HepG2 (cell line): Measurements from ENCODE around the gene TRMT112. TPM values are rescaled to one million over a fixed set of nuclear protein-coding genes. Genes with fewer than 3 reads are reported as not detected.

Experiments
- CSRNP2 ChIP-seq: sonication (generic); formaldehyde crosslinking; conservative IDR thresholded peaks from 2 replicates; pipeline ENCODE4 v1.8.0; 2022; ENCODE audit warnings: low read depth, missing genetic modification reagents
- EEA1 ChIP-seq: sonication (generic); formaldehyde crosslinking; IDR thresholded peaks from 2 replicates; pipeline ENCODE4 v1.5.1; 2020; ENCODE audit warnings: mild to moderate bottlenecking, missing genetic modification reagents, borderline replicate concordance
- GLI4 ChIP-seq: sonication (generic); formaldehyde crosslinking; IDR thresholded peaks from 2 replicates; pipeline ENCODE4 v1.5.1; 2020; ENCODE audit warnings: missing genetic modification reagents, mild to moderate bottlenecking, moderate library complexity, borderline replicate concordance
- HNRNPL ChIP-seq: fragments of 200-400 bp; formaldehyde crosslinking; IDR thresholded peaks from 2 replicates; pipeline ENCODE4 v1.6.1; 2017; ENCODE audit warnings: mild to moderate bottlenecking, low read depth, low read length
- HOXA3 ChIP-seq: sonication (generic); formaldehyde crosslinking; IDR thresholded peaks from 2 replicates; pipeline ENCODE4 v1.5.0; 2020; ENCODE audit warnings: missing genetic modification reagents
- NAIF1 ChIP-seq: sonication (generic); formaldehyde crosslinking; IDR thresholded peaks from 2 replicates; pipeline ENCODE4 v1.5.0; 2020; ENCODE audit warnings: mild to moderate bottlenecking, missing genetic modification reagents, borderline replicate concordance
- PAWR ChIP-seq: sonication (generic); formaldehyde crosslinking; IDR thresholded peaks from 2 replicates; pipeline ENCODE4 v1.4.0; 2020; ENCODE audit warnings: missing genetic modification reagents, mild to moderate bottlenecking, borderline replicate concordance
- PAX8 ChIP-seq: sonication (generic); formaldehyde crosslinking; IDR thresholded peaks from 2 replicates; pipeline ENCODE4 v1.8.0; 2022; ENCODE audit warnings: mild to moderate bottlenecking, missing genetic modification reagents, borderline replicate concordance
- USF2 ChIP-seq, 2 experiments: sonication (generic) in 1 of 2; formaldehyde crosslinking in 1 of 2; IDR thresholded peaks; 2 replicates each; pipeline versions ENCODE4 v1.5.1 to v1.6.1; 2011 to 2020; ENCODE audit warnings: borderline replicate concordance in 1 of 2, low read depth in 1 of 2, low read length in 1 of 2, mild to moderate bottlenecking in 1 of 2, missing genetic modification reagents in 1 of 2, moderate library complexity in 1 of 2
- ZNF3 ChIP-seq: IDR thresholded peaks from 2 replicates; pipeline ENCODE4 v1.7.0; 2017; ENCODE audit warnings: inconsistent platforms
- ZNF331 ChIP-seq: sonication (generic); formaldehyde crosslinking; IDR thresholded peaks from 2 replicates; pipeline ENCODE4 v1.4.0; 2020; ENCODE audit warnings: missing genetic modification reagents
- polyA plus RNA-seq, 8 experiments: library from polyadenylated mRNA; depleted of rRNA in 3 of 8; stranded (reverse) in 7 of 8; unstranded in 1 of 8; fragments of >200 nt; fragmentation: Illumina TruSeq in 4 of 8; extraction: Trizol in 4 of 8; gene quantifications; 2 replicates each; pipeline versions ENCODE4 v1.2.1 to v1.2.3, GENCODE V29; 2011 to 2016; ENCODE audit warnings: low read depth in 4 of 8, missing spikeins in 1 of 8, mixed read lengths in 1 of 8; ENCODE audit not compliant: insufficient read depth in 1 of 8
- total RNA-seq, 5 experiments: library from RNA; depleted of rRNA; stranded (reverse); fragments of >200 nt; fragmentation: Illumina TruSeq; extraction: Trizol; gene quantifications; 2 replicates each; pipeline ENCODE4 v1.2.3, GENCODE V29; 2016; ENCODE audit warnings: low read depth in 1 of 5
- TF ChIP-seq, protein P1 (sequence below): sonication (generic); formaldehyde crosslinking; IDR thresholded peaks from 2 replicates; pipeline ENCODE4 v1.4.0; 2020; ENCODE audit warnings: missing genetic modification reagents
- TF ChIP-seq, protein P2 (sequence below): sonication (generic); formaldehyde crosslinking; IDR thresholded peaks from 2 replicates; pipeline ENCODE4 v1.4.0; 2020; ENCODE audit warnings: missing genetic modification reagents, borderline replicate concordance
- TF ChIP-seq, protein P3 (sequence below): IDR thresholded peaks from 2 replicates; pipeline ENCODE4 v1.6.1; 2016; ENCODE audit warnings: missing compliant biosample characterization, missing genetic modification reagents, borderline replicate concordance
- TF ChIP-seq, protein P4 (sequence below): sonication (generic); formaldehyde crosslinking; conservative IDR thresholded peaks from 2 replicates; pipeline ENCODE4 v1.8.0; 2022; ENCODE audit warnings: mild to moderate bottlenecking, moderate library complexity, missing genetic modification reagents

TRMT112 gene
- total and polyA plus RNA-seq, 2 of the 13 experiments (the other 11 are each of a cell fraction or from before 2014, with no cell fraction given): 186 to 409 TPM

DNA sequence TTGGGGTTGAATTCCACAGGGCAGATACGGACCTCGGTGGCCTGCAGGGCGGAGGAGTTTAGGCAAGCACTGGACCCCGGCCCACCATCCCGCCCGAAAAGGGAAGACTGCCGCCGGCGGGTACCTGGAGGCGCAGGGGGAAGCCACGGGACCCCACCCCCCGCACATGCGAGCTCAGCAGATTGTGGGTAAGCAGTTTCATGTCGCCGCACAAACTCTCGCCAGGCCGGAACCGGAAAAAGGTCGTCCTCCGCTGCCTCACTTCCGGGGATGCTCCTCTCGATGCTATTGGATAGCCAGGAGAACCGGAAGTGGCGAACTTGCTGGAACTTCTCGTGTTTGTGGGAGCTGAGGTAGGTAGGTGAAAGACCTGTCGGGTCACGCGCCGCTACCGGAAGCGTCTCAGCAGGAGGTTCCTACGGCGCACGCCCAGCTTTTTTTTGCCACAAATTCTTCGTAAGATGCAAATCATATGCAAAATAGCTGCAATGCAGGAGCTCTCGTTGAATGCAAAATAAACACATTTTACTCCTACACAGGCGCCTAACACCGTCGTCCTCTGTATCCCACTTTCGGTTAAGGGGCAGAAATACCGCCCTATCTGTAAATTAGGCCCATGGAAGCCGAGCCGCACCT lies at the start of gene TRMT112 (continued):
- TF ChIP-seq, protein P1, sequence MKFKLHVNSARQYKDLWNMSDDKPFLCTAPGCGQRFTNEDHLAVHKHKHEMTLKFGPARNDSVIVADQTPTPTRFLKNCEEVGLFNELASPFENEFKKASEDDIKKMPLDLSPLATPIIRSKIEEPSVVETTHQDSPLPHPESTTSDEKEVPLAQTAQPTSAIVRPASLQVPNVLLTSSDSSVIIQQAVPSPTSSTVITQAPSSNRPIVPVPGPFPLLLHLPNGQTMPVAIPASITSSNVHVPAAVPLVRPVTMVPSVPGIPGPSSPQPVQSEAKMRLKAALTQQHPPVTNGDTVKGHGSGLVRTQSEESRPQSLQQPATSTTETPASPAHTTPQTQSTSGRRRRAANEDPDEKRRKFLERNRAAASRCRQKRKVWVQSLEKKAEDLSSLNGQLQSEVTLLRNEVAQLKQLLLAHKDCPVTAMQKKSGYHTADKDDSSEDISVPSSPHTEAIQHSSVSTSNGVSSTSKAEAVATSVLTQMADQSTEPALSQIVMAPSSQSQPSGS (CRISPR knock-in tag): 0 out of 2 replicates have a peak, but pooled peaks have one; percentile 10
- TF ChIP-seq NAIF1 (no peak; the same call in 1 of the 2 replicates), HOXA3 (peak; percentile 84), HNRNPL (peak; percentile 67; the same call in 1 of the 2 replicates), GLI4 (CRISPR knock-in tag) (no peak), ZNF3 (no peak), CSRNP2 (CRISPR knock-in tag) (no peak), USF2 (IDR thresholded peaks at IDR 0.05; ENCODE audit: low read depth, low read length) (peak; percentile 73), USF2 (CRISPR knock-in tag; IDR thresholded peaks at IDR 0.05; ENCODE audit: borderline replicate concordance) (peak; percentile 84; the same call in 1 of the 2 replicates), PAX8 (CRISPR knock-in tag) (no peak), PAWR (CRISPR knock-in tag) (no peak), ZNF331 (0 out of 2 replicates have a peak, but pooled peaks have one; percentile 33), EEA1 (CRISPR knock-in tag) (0 out of 2 replicates have a peak, but pooled peaks have one; percentile 36)
- TF ChIP-seq, protein P2, sequence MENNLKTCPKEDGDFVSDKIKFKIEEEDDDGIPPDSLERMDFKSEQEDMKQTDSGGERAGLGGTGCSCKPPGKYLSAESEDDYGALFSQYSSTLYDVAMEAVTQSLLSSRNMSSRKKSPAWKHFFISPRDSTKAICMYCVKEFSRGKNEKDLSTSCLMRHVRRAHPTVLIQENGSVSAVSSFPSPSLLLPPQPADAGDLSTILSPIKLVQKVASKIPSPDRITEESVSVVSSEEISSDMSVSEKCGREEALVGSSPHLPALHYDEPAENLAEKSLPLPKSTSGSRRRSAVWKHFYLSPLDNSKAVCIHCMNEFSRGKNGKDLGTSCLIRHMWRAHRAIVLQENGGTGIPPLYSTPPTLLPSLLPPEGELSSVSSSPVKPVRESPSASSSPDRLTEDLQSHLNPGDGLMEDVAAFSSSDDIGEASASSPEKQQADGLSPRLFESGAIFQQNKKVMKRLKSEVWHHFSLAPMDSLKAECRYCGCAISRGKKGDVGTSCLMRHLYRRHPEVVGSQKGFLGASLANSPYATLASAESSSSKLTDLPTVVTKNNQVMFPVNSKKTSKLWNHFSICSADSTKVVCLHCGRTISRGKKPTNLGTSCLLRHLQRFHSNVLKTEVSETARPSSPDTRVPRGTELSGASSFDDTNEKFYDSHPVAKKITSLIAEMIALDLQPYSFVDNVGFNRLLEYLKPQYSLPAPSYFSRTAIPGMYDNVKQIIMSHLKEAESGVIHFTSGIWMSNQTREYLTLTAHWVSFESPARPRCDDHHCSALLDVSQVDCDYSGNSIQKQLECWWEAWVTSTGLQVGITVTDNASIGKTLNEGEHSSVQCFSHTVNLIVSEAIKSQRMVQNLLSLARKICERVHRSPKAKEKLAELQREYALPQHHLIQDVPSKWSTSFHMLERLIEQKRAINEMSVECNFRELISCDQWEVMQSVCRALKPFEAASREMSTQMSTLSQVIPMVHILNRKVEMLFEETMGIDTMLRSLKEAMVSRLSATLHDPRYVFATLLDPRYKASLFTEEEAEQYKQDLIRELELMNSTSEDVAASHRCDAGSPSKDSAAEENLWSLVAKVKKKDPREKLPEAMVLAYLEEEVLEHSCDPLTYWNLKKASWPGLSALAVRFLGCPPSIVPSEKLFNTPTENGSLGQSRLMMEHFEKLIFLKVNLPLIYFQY (CRISPR knock-in tag): no peak; the same call in none of the 2 replicates
- TF ChIP-seq, protein P3, sequence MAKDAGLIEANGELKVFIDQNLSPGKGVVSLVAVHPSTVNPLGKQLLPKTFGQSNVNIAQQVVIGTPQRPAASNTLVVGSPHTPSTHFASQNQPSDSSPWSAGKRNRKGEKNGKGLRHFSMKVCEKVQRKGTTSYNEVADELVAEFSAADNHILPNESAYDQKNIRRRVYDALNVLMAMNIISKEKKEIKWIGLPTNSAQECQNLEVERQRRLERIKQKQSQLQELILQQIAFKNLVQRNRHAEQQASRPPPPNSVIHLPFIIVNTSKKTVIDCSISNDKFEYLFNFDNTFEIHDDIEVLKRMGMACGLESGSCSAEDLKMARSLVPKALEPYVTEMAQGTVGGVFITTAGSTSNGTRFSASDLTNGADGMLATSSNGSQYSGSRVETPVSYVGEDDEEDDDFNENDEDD (CRISPR knock-in tag): peak; percentile 37; the same call in 1 of the 2 replicates
- TF ChIP-seq, protein P4, sequence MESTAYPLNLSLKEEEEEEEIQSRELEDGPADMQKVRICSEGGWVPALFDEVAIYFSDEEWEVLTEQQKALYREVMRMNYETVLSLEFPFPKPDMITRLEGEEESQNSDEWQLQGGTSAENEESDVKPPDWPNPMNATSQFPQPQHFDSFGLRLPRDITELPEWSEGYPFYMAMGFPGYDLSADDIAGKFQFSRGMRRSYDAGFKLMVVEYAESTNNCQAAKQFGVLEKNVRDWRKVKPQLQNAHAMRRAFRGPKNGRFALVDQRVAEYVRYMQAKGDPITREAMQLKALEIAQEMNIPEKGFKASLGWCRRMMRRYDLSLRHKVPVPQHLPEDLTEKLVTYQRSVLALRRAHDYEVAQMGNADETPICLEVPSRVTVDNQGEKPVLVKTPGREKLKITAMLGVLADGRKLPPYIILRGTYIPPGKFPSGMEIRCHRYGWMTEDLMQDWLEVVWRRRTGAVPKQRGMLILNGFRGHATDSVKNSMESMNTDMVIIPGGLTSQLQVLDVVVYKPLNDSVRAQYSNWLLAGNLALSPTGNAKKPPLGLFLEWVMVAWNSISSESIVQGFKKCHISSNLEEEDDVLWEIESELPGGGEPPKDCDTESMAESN: 0 out of 2 replicates have a peak, but pooled peaks have one; percentile 26
